SK-N-SH treated with all-trans-retinoic acid at 6 μM for 48 hours (cell line): ENCODE measurements around the gene PUM2.

Experiments used
- ISL1 ChIP-seq: fragments of 250-450 bp; sonication (Bioruptor Pico); IDR thresholded peaks from 2 replicates; pipeline ENCODE4 v2.1.2; 2022; ENCODE audit warnings: mild to moderate bottlenecking, moderate library complexity
- PATZ1 ChIP-seq: fragments of 250-450 bp; sonication (Bioruptor Pico); IDR thresholded peaks from 2 replicates; pipeline ENCODE4 v1.8.0; 2020; ENCODE audit warnings: mild to moderate bottlenecking, moderate library complexity, borderline replicate concordance
- SNAI2 ChIP-seq: fragments of 250-450 bp; sonication (Bioruptor Pico); IDR thresholded peaks from 2 replicates; pipeline ENCODE4 v1.5.0; 2020; ENCODE audit warnings: mild to moderate bottlenecking, moderate library complexity
- TCF4 ChIP-seq: fragments of 250-450 bp; sonication (Bioruptor Pico); IDR thresholded peaks from 2 replicates; pipeline ENCODE4 v1.8.0; 2021; ENCODE audit warnings: mild to moderate bottlenecking, moderate library complexity, borderline replicate concordance
- ZFP3 ChIP-seq: fragments of 250-450 bp; sonication (Bioruptor Pico); IDR thresholded peaks from 2 replicates; pipeline ENCODE4 v1.5.0; 2020; ENCODE audit warnings: mild to moderate bottlenecking, moderate library complexity
- TF ChIP-seq, protein P1 (sequence below): fragments of 250-450 bp; sonication (Bioruptor Pico); IDR thresholded peaks from 2 replicates; pipeline ENCODE4 v1.5.1; 2020; ENCODE audit warnings: low read depth, mild to moderate bottlenecking, moderate library complexity

DNA sequence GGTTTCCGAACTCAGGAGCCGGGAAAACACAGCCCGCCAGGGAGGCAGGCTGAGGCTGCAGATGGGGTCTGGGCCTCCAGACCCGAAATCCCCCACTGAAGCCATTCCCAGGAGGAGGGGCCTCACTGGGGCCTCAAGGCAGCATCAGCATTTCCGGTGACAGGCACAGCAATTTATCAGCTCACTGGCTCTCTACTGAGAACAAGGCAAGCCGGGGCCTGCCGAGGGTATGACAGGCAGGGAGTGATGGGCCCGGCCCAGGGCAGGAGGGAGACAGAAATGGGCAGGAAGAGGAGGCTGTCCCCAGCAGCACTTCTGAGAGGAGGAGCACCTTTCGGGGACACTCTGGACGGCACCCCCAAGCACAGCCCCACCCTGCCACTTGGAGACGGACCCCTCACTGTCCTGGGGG, 138.2 kb downstream of the PUM2 start:
- no peak for TF ChIP-seq SNAI2 (CRISPR knock-in tag)
- TF ChIP-seq, protein P1, sequence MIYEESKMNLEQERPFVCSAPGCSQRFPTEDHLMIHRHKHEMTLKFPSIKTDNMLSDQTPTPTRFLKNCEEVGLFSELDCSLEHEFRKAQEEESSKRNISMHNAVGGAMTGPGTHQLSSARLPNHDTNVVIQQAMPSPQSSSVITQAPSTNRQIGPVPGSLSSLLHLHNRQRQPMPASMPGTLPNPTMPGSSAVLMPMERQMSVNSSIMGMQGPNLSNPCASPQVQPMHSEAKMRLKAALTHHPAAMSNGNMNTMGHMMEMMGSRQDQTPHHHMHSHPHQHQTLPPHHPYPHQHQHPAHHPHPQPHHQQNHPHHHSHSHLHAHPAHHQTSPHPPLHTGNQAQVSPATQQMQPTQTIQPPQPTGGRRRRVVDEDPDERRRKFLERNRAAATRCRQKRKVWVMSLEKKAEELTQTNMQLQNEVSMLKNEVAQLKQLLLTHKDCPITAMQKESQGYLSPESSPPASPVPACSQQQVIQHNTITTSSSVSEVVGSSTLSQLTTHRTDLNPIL: no peak
- TF ChIP-seq ISL1 (CRISPR knock-in tag): no peak
- TF ChIP-seq PATZ1: no peak
- TF ChIP-seq ZFP3 (CRISPR knock-in tag): no peak
- TF ChIP-seq TCF4 (CRISPR knock-in tag): no peak
